Nucleus accumbens (tissue), 56 donors: ENCODE data around the gene MT1A.
"Not testable (repeated sequence)": the region's sequence is repeated elsewhere in the genome, so short reads cannot be mapped to it uniquely, and the experiment has no call there.

Source experiments
- DNase-seq, 56 donors: peaks; one replicate each; lab custom pipeline; 2025; lab: John Stamatoyannopoulos, UW

Gene MT1A

DNA sequence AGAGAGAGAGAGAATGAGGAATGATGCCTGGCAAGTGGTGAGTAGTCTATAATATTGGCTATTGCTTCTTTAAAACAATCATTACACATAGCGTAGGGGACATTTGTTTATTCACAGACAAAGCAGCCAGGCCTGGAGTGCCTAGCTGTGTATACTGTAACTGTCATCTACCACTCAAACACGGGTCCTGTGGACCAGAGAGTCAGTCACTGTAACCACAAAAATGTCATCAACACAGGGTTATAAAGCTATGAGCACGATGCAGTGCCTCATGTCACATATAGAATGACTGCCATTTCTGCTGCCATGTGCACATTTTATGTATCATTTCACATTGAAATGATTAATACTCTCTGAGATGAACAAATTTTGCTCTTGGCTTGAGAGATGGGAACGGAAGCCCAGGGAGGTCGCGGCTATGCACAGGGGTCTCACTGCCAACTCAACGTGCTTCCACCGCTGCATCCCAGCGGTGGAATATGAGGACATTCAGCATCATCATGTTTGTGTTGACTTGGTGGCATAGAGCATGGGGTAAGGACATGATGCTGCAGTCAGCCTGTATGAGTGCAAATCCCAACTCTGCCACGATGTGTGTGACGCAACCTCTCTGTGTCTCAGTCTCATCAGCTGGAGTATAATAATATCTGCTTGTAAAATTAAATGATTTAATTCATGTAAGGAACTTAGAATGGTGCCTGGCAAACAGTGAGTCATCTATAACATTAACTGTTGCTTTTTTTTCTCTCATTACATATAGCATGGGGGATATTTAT is 34.5 kb downstream of the MT1A start:
- DNase-seq, result peak in 1 of 56 donors; percentile 15

DNA sequence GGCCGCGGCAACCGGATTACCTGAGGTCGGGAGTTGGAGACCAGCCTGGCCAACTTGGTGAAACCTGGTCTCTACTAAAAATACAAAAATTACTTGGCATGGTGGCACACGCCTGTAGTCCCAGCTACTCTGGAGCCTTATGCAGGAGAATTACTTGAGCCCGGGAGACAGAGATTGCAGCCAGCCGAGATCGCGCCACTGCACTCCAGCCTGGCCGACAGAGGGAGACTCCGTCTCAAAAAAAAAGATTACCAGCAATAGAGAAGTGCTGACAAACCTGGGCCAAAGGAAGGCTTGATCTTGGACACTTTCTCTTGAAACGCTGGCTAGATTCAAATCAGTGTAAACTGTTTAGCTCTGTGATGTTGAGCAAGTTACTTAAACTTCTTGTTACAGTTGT is 35.5 kb downstream of the MT1A start:
- peak in 3 of 56 donors; percentile 16 to 24 (median 19) for DNase-seq

DNA sequence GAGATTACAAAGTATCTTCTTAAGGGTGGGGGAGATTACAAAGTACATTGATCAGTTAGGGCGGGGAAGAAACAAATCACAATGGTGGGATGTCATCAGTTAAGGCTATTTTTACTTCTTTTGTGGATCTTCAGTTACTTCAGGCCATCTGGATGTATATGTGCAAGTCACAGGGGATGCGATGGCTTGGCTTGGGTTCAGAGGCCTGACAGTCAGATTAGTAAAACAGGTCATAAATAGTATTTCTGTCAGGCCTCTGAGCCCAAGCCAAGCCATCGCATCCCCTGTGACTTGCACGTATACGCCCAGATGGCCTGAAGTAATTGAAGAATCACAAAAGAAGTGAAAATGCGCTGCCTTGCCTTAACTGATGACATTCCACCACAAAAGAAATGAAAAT is 36.1 kb downstream of the MT1A start:
- DNase-seq, result not testable (repeated sequence)

DNA sequence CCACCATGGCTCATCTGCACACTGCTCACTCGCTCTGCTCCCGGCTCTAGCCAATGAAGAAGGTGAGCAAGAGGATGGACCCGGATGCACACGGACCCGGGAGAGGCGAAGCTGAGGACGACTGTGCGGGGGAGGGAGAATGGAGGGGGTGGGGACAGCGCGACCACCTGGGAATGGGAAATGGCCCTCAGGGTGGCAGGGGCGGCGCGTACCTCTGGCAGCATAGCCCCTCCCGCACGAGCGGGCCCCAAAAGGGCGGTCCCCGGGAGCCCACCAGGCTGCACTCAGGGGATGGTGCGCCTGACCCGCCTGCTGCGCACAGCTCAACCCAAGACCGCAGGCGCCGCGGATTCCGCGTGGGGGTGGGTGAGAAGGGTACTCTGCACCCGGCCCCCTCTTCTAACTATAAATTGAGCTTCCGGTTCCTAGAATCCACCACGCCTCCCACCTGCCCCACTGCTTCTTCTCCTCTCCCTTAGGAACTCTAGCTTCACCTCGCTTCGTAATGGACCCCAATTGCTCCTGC is 37.3 kb downstream of the MT1A start:
- DNase-seq, result no peak

DNA sequence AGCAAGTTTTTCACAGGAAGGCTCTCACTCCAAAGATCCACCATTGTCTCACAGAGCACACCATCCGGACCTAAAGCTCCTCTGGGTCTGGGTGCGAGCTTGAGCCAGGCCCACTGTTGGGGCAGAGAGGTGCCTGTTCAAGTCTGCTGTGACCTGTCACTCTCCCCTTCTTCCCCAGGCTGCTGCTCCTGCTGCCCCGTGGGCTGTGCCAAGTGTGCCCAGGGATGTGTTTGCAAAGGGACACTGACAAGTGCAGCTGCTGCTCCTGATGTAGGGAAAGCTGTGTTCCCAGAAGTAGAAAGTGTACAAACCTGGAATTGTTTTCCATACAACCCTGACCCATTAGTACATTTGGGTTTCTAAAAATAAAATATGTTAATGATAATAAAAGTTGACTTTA is 39.0 kb downstream of the MT1A start:
- no peak for DNase-seq

DNA sequence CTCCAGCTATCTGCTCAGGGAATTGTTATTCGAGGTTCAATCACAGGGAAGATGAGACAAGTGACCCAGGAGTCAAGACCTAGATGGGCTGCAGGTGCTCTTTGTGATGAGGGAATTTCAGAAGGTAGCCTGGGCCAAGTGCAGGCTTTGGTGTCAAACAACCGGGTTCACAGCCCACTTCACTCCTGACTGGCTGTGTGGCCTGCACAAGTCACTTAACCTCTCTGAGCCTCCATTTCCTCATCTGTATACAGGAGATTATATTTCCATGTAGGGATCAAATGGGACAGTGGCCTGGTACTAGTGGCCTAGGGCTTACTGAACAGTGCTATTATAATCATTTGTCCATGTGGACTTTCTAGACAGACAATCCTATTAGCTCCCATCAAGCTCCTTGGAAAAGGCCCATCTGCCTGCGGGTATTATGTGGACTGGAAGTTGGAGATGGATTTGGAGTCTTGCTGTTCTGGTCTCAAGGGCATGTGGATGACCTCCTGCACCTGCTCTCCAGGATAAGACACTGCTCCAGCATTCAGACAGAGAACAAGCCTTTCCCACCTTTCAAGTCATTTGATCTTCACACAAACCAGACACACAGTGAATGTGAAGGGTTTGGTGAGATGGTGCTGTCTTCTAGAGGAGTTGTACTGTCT is 40.7 kb downstream of the MT1A start:
- DNase-seq, result no peak

DNA sequence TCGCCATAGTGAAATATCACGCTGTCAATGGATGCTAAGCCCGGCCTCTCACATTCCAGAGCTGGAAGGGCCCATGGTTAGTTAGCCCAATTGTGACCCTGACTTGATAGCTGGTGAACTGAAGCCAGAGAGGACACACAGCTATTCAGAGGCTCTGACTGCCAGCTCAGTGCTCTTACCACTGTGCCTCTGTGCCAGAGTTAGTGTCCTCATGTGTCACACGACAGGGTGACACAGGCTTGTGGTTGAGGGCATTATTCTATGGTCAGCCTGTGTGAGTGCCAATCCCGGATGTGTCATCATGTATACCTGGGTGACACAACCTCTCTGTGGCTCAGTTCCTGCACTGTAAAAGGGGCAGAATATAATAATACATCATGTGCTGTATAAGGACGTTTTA is 41.4 kb downstream of the MT1A start:
- DNase-seq, result peak in 1 of 56 donors; percentile 36

DNA sequence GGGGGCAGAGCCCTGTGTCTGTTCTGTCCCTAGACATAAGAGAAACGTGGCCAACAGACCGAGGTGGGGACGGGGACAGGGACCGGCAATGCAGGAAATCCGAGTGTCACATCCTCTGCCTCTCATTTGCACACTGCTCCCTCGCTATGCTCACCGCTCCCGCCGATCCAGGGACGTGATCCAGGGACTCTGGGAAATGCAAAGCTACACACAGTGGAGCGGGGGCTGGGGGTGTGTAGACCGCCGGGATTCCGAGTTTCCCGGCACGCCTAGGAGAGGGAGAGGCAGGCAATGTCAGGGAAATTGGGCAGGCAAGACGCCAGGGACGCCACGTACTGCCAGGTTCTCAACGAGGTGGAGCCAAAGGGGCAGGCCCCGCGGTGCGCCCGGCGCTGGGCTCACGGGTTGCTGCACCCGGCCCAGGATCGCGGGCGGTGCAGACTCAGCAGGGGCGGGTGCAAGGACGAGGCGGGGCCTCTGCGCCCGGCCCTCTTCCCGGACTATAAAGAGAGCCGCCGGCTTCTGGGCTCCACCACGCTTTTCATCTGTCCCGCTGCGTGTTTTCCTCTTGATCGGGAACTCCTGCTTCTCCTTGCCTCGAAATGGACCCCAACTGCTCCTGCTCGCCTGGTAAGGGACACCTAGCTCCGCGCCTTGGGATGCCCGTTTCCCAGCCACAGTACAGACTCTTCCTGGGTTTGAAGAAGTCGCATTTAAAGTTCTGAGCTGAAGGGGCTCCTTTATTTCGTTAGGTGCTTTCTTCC is 43.7 kb downstream of the MT1A start, which contains the start of gene MT1X:
Gene MT1X, plus strand, starts transcription at position 532 of the 764 bp plus-strand sequence. Its CDS starts 71 bp downstream, at position 603.
- DNase-seq, result peak; percentile 37 to 94 (median 80)

DNA sequence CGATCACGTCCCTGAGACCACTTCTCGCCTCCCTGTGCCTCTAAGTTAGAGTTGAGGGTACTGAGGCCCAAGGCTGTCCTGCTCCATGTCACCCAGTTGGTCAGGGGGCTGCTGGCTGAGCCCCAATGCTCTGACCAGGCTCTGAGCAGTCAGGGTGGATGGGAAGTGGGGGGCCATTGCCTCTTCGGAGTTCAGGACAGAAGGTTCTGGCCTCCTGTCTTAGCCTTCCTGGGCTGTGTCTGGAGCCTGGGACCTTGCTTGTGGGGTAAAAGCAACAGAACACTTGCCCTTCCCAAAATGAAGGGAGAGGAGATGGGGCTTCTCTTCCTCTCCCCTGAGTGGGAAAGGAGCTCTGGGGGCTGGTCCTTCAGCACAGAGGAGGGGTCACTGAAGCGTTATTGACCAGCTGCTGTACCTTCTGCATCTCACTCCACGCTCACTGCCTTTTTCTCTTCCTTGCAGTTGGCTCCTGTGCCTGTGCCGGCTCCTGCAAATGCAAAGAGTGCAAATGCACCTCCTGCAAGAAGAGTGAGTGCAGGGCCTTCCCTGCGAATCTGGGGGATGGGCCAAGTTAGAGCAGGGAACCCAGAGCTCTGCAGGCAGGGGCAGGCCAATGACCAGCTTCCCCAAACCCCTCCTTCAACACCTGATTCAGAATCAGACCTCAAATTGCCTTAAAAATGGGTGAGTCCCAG is 44.4 kb downstream of the MT1A start:
- DNase-seq, result no peak

DNA sequence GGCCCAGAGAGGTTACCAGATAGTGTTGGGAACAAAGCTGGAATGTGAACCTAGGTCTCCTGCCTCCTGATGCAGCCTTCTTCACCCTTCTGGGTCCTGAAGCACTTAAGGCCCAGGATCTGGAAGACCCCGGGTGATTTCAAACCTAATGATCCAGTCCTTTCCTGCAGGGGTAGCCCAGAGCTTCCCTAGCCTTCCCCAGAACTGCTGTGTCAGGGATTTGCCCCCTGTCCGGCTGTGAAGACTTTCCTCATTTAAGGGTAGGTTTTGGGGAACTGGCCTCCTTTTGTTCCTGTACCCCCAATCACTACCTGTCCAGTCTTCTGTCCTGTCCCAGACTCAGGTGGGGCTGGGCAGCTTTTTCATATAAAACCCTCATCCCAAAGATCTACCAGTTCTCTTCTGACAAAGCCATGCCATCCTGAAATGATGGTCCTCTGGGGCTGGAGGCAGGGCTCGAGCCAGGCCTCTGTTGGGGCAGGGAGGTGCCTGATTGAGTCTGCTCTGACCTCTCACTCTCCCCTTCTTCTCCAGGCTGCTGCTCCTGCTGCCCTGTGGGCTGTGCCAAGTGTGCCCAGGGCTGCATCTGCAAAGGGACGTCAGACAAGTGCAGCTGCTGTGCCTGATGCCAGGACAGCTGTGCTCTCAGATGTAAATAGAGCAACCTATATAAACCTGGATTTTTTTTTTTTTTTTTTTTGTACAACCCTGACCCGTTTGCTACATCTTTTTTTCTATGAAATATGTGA is 45.1 kb downstream of the MT1A start:
- DNase-seq, result peak in 6 of 56 donors; percentile 10 to 24 (median 14)

DNA sequence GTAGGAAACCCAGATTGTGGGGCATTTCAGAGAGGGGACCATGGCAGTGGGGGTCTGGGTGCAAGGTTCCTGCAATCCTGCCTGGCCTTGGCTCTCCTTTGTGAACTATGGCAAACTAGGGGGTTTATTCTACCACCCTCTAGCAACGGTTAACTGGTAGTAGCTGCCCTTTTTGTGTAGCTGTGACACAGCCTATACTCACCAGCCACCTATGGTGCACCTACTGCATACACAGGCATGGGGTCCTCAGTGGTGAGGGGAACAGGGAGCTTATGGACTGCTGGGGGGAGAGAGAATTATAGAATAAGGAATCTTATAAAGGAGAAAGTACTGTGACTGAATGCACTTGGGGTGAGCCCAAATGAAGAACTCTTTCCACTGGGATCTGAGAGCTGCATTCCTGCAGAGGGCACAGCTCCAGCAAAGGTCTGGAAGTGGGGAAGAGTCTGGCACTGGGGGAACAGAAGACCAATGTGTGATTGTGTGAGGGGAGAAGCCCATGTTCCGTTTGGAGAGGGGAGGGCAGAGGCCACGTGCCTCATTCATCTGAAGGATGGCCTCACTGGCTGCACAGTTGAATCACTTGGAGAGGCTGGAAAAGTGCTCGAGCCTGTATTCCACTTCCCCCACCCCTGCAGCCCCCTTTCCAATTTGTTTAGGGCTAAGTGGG is 45.9 kb downstream of the MT1A start:
- DNase-seq, result peak in 7 of 56 donors; percentile 13 to 52 (median 29)

DNA sequence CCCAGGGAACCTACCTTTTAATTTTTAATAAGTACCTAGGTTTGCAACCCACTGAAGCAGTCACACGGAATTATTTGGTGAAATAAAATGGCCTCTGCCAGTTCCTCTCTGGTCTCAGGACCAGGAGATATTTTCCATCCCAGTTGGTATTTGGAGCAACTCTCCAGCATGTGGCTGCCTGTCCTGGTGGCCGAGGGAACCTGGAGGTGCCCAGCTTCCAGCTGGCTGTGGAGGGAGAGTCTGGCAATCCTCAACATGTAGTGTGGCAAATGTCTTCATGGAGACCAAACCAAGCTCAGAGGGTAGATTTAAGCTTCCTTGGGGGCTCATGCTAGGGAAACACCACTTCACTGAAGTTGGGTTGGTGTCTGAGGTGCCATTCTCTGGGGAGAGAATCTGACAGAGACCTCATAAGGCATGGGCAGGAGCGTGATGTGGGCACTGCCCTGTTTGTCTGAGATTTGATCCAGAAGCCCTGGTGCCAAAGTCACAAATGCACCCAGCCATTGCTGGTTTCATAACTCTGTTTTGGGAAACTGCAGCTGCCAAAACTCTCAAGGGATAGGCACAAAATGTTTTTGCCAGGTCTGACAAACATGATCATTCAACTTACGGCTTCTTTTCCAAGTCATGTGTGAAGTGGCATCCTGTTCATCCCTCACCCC is 46.6 kb downstream of the MT1A start:
- no peak for DNase-seq

DNA sequence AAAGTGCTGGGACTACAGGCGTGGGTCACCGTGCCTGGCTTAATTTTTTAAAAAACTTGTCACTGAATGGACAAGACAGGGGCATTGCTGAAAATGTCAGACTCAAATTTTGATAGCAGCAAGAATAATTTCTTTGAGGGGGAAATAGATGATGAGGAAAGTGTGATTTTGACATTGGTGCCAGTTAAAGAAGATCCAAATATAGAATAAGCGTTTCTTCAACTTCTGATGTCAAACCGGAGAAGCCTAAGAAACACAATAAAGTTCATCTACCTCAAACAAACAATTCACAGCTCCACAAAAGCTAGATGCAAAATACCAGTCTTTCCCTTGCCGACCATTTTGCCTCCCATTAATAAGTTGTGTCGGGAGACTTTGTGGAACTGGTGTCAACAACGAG is 48.3 kb downstream of the MT1A start:
- no peak for DNase-seq

DNA sequence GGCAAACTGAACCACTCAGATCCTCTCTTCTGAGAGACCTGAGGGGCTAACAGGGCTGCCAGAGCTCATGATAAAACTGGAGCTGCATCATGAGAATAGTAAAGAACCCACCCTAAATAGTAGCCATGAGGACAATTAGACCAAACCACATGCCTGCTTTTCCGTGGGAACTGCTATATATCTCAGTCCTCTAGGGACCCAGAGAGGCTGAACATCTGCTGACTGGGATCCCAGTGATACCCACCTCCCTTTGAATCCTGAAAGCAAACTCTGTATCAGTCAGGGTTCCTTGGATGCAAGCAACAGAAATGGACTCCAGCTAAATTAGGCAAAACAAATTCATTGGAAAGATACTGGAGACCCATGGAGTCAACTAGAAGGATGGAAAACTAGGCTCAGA is 50.3 kb downstream of the MT1A start:
- no peak for DNase-seq

DNA sequence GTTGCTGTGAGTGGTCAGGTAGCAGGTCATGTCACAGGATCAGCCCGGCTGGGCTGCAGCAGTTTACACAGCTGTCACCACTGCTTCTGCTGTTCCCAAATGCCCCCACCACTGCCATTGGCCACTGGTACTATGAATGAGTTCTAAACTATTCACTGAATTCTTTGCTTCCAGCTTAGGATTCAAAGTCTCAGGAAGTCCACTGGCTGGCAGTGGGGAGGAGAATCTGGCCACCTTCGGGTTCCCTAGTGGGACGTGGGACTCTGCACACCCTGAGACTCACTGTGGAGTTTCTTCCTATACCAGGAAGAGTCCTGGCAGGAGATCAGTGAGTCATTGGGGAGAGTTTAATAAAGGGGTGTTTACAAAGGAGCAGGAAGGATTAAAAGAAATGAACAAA is 50.7 kb downstream of the MT1A start:
- DNase-seq, result no peak
